ENCODE measurements around the gene NINJ2. TPM values are rescaled to one million over a fixed set of nuclear protein-coding genes. Genes with fewer than 3 reads are reported as not detected.

The NINJ2 gene
- total and polyA plus RNA-seq, 10 of the 15 experiments (the other 5 are each of a cell fraction or from before 2014, with no cell fraction given), result 8.9 to 51.6 (median 21.3) TPM

- no peak for TF ChIP-seq FOS (IDR thresholded peaks at IDR 0.05; ENCODE audit: borderline replicate concordance, extremely low read depth, insufficient read length)
- no peak for TF ChIP-seq STAT3 (IDR thresholded peaks at IDR 0.05; ENCODE audit: low read depth, low read length)
- TF ChIP-seq ATF7 (IDR thresholded peaks at IDR 0.05; ENCODE audit: low read depth), result no peak
- TF ChIP-seq, protein P1, sequence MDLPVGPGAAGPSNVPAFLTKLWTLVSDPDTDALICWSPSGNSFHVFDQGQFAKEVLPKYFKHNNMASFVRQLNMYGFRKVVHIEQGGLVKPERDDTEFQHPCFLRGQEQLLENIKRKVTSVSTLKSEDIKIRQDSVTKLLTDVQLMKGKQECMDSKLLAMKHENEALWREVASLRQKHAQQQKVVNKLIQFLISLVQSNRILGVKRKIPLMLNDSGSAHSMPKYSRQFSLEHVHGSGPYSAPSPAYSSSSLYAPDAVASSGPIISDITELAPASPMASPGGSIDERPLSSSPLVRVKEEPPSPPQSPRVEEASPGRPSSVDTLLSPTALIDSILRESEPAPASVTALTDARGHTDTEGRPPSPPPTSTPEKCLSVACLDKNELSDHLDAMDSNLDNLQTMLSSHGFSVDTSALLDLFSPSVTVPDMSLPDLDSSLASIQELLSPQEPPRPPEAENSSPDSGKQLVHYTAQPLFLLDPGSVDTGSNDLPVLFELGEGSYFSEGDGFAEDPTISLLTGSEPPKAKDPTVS (IDR thresholded peaks at IDR 0.05; ENCODE audit: low read depth, low read length), result no peak
- TF ChIP-seq TCF3 (IDR thresholded peaks at IDR 0.05; ENCODE audit: borderline replicate concordance, insufficient read depth, low read depth, low read length), result no peak
- TF ChIP-seq, protein P2, sequence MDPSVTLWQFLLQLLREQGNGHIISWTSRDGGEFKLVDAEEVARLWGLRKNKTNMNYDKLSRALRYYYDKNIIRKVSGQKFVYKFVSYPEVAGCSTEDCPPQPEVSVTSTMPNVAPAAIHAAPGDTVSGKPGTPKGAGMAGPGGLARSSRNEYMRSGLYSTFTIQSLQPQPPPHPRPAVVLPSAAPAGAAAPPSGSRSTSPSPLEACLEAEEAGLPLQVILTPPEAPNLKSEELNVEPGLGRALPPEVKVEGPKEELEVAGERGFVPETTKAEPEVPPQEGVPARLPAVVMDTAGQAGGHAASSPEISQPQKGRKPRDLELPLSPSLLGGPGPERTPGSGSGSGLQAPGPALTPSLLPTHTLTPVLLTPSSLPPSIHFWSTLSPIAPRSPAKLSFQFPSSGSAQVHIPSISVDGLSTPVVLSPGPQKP (IDR thresholded peaks at IDR 0.05; ENCODE audit: low read depth, low read length), result no peak
- TF ChIP-seq, protein P3, sequence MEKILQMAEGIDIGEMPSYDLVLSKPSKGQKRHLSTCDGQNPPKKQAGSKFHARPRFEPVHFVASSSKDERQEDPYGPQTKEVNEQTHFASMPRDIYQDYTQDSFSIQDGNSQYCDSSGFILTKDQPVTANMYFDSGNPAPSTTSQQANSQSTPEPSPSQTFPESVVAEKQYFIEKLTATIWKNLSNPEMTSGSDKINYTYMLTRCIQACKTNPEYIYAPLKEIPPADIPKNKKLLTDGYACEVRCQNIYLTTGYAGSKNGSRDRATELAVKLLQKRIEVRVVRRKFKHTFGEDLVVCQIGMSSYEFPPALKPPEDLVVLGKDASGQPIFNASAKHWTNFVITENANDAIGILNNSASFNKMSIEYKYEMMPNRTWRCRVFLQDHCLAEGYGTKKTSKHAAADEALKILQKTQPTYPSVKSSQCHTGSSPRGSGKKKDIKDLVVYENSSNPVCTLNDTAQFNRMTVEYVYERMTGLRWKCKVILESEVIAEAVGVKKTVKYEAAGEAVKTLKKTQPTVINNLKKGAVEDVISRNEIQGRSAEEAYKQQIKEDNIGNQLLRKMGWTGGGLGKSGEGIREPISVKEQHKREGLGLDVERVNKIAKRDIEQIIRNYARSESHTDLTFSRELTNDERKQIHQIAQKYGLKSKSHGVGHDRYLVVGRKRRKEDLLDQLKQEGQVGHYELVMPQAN (conservative IDR thresholded peaks at IDR 0.05), result no peak
- no peak for TF ChIP-seq SMARCA5 (IDR thresholded peaks at IDR 0.05)
- TF ChIP-seq RELB (IDR thresholded peaks at IDR 0.05; ENCODE audit: low read depth), result no peak
- TF ChIP-seq, protein P4, sequence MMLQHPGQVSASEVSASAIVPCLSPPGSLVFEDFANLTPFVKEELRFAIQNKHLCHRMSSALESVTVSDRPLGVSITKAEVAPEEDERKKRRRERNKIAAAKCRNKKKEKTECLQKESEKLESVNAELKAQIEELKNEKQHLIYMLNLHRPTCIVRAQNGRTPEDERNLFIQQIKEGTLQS (IDR thresholded peaks at IDR 0.05; ENCODE audit: borderline replicate concordance, extremely low read depth, low read depth, low read length), result no peak
- no peak for TF ChIP-seq JUNB (IDR thresholded peaks at IDR 0.05)
- no peak for TF ChIP-seq RFX5 (IDR thresholded peaks at IDR 0.05; ENCODE audit: low read depth, low read length)
- TF ChIP-seq SIN3A (IDR thresholded peaks at IDR 0.05; ENCODE audit: low read depth, low read length), result no peak
- TF ChIP-seq ESRRA (IDR thresholded peaks at IDR 0.05; ENCODE audit: low read length), result no peak
- peak; percentile 30 to 52; a peak in 3 of 4 replicates for TF ChIP-seq IKZF2 (IDR thresholded peaks at IDR 0.05)
- no peak for TF ChIP-seq PML (IDR thresholded peaks at IDR 0.05; ENCODE audit: low read length)
- TF ChIP-seq CBX3 (IDR thresholded peaks at IDR 0.05; ENCODE audit: borderline replicate concordance, low read depth), result no peak
- TF ChIP-seq, protein P5, sequence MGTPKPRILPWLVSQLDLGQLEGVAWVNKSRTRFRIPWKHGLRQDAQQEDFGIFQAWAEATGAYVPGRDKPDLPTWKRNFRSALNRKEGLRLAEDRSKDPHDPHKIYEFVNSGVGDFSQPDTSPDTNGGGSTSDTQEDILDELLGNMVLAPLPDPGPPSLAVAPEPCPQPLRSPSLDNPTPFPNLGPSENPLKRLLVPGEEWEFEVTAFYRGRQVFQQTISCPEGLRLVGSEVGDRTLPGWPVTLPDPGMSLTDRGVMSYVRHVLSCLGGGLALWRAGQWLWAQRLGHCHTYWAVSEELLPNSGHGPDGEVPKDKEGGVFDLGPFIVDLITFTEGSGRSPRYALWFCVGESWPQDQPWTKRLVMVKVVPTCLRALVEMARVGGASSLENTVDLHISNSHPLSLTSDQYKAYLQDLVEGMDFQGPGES (IDR thresholded peaks at IDR 0.05), result no peak
- no peak for TF ChIP-seq LARP7 (IDR thresholded peaks at IDR 0.05)
- TF ChIP-seq TBL1XR1 (IDR thresholded peaks at IDR 0.05; ENCODE audit: low read depth, low read length), result no peak
Measured at GRCh38 chr12:668090-668481, 4.8 kb upstream of the NINJ2 start (continued).

Data from GM12878 (cell line).